CD4-positive, alpha-beta T cell treated with Interleukin-6 for 4 hours (primary cell): ENCODE measurements around the gene PPDPF.

ENCODE experiments used
- DNase-seq: peaks from one replicate; pipeline ENCODE4 v3.0.0-alpha.2; 2020; ENCODE audit warnings: mixed read lengths

PPDPF gene

DNA sequence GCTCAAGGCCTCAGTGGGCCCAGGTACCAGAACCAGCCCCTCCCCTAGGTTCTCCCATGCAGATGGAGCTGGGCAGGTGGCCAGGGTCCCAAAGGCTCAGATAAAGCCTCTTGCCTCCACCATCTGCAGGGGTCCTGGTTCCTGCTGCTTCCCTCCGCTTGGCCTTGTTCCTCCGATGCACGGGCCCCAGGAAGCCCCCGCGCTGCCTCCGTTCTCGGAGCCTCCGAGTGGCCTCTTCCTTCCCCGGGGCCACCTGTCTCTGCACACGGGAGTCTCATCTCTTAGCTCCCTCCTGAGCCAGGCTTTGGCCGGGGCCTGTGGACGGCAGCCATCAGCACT is 18.5 kb downstream of the PPDPF start:
- DNase-seq, result no peak

DNA sequence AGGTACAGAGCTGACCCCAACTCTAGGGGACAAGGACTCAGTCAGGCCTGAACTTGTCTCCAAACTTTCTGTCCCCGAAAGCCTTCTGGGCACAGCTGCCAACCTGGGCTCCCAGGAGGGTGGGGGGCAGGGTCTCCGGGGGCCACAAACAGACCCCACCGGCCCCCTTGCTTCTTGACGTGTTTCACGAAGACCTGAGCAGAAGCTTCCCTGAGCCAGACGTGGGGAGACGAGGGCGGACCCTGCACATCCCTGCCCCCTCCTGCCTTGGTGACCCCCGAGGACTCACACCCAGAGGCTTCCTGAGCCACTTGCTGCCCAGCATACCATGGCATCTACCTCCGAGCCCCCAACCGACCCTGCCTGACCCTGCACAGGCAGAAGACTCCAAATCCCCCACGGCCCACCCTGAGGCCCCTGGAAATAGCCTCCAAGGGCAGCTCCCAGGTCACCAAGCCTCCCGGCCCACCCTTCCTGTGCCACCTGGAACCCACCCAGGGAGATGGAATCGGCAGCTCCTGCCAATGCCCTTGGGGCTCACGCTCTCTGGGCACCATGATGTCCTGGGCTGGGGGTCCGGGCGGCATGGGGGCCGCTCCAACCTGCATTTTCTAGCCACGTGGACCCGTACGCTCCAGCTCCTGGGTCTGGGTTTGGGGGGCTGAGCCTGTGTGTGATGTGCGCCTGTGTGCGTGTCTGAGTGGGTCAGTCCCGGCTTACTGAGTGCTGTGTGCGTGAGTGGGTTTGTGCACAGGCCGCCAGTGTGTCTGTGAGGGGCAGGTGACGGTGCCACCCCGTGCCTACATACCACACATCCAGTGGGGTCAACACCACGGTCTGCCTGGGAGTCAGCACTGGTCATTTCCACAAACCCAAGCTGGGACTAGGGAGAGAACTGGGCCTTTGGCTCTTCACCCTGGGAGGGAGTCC is 19.1 kb downstream of the PPDPF start:
- DNase-seq, result no peak

DNA sequence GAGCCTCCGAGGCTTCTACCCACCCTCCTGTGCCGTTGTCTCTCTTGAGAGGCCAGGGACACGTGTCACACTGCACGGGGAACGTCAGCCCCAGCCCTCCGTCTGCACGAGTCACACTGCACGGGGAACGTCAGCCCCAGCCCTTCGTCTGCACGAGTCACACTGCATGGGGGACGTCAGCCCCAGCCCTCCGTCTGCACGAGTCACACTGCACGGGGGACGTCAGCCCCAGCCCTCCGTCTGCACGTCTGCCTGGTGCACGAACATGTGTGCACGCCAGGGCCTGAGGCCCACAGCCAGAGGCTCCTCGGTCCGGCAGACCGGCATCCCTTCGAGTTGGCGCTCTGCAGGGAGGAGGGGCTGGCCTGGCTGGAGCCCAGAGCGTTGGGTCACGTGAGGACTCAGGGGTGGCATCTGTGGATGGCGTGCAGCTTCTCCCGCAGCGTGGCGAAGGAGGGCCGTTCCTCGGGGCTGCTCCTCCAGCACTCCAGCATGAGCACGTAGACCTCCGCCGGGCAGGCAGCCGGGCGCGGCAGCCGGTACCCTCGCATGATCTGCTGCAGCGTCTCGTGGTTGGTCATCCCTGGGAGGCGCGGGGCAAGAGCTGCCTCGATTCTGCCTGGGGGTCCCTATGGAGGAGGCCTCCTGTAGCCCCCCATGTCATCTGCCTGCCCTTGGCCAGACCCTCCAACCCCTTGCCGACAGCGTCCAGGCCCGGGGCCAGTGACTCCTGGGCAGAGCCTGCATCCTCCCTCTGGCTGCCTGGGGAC is 20.0 kb downstream of the PPDPF start:
- DNase-seq, result no peak

DNA sequence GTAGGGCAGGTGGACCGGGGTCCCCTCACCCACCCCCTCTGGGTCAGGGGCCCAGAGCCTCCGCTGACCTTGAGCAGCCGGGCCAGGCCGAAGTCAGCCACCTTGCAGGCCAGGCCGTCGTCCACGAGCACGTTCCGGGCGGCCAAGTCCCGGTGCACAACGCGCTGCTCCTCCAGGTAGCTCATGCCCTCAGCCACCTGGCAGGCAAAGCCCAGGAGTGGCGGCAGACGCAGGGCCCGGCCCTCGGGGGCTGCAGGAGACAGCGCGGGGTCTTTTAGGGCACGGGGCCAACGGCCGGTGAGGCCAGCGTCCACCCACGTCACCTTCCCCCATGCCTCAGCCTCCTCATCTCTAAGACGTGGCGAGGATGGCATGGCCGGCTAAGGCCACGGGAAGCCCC is 20.8 kb downstream of the PPDPF start:
- DNase-seq, result no peak

DNA sequence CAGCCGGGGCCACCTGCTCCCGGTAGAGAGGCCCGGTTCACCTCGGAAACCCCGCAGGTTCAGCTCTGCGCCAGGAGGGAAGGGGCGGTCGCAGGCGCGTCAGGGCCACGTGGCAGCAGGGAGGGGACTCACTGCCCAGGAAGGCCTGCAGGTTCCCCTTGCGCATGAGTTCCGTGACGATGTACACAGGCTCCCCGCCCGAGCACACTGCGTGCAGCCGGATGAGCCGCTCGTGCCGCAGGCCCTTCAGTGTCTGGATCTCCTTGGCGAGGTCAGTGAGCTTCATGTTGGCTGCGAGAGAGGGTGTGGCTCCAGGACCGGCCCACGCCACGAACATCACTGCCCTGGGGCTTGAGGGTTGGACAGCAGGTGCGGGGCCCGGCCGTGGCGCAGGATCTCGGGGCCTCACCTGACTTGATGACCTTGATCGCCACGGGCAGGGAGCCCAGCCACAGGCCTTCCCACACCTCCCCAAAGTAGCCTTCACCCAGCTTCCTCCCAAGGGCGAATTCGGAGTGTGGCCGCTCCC is 21.5 kb downstream of the PPDPF start:
- no peak for DNase-seq

DNA sequence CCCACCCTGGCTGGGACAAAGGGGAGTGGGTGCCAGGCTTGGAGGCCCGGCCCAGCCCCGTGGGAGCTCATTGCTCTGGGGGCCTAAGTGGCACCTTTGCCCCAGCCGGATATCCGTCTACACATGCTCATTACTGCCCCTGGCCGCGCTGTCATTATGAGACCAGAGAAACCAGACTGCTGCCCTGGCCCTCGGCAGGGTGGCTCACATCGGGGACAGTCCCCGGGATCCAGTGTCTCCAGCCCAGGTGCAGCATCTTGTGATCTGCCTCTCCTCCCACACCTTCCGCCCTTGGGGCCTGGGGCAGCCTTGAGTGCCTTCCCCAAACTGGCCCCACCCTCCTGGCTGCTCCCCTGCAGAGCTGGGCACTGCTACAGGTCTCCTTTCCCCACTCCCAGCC is 22.1 kb downstream of the PPDPF start:
- DNase-seq, result no peak

DNA sequence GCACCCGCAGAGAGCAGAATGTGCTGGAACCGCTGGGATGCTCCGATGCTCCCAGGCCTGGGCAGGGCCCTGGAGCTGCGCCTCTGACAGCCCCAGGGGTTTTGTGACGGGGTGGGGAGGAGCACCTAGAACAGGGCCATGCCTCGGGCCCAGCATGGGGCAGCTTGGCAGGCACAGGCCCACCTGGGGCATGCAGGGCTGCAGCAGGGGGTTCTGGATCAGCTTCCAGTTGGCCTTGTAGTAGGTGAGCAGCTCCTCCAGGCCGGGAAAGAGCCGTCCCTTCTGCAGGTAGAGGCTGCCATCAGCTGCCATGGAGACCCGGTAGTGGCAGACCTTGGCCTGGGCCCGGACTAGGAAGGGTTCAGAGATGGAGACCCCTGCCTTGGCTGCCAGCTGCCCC is 22.6 kb downstream of the PPDPF start:
- no peak for DNase-seq

DNA sequence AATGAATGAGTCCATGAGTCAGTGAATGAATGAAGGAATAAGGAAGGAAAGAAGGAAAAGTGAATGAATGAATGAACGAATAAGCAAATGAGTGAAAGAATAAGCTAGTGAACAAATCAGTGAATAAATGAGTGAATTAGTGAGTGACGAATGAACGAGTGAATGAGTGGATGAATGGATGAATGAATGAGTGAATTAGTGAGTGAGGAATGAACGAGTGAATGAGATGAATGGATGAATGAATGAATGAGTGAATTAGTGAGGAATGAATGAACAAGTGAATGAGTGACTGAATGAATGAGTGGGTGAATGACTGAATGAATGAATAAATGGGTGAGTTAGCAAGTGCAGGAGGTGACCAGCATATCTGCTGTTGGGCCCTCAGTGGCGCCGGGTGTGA is 23.2 kb downstream of the PPDPF start:
- DNase-seq, result no peak

DNA sequence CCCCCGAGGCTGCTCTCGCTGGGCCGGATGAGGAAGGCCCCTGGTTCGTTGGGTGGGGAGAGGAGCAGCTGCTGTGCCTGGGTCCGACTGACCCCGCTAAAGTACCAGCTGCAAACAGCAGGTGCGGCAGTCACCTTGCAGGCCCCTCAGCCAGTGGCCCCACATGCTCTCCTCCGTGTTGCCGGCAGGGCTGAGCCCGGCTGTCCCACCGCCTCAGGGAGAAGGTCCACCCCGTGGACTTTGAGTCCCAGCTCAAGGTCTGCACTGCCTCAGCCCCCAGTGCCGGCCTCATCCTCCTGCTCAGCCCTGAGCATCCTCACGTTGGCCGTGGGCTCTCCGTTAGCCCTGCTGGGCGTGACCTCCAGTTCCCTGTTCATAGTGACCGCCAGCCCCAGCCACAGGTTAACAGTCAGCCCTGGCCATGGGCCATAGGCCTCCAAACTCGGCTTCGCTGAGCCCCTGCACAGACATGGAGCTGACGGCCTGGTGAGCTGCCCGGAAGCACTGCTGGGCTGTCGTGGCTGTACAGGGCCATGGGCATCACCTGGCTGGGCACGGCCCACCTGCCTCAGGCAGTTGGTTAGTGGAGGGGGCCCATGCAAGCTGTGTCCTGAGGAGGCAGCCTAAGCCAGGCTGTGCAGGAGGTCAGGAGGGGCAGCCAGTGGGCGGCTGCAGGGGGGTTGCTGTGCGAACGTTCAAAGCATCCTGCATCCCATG is 23.8 kb downstream of the PPDPF start:
- no peak for DNase-seq

DNA sequence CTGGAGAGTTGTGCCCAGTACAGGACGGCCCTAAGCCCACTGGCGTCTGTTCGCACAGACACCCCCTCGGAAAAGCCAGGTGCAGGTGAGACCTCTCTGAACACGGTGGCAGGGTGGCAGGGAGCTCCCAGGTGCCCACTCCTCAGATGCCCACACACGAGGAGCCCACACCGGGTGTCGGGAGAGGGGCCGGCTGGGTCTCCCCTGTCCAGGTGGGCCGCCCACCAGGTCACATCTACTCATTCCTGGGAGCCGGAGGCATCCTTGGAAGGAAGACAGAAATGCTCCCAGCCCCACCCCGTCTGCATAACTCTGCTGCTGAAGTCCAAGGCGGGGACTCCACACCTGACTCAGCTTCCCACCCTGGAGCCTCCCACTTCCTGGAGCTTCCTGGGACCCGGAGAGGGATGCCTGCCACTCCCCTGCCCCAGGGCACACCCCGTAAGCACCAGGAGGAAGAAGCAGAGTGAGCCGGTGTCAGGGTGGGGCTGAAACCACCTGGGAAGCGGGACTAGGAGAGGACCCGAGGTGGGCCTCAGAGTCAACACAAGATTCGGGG is 24.5 kb downstream of the PPDPF start:
- DNase-seq, result no peak

DNA sequence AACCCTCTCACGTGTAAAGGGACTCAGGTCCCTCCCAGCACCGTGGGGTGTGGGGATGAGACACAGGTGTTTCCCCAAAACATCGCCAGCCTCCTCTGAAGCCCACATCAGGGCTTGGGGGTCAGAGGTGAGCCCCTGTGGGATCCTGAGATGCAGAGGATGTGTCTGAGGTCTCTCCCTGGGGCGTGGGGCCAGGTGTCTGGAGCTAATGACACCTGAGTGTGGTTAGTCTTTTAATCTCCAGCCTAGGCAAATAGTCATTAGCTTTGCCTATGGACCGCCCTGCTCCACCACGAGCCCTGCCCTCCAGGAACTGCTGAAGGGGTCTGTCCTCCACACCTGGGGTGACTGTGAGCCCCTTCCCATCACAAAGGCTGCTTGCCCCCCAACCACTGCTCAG is 25.2 kb downstream of the PPDPF start:
- no peak for DNase-seq

DNA sequence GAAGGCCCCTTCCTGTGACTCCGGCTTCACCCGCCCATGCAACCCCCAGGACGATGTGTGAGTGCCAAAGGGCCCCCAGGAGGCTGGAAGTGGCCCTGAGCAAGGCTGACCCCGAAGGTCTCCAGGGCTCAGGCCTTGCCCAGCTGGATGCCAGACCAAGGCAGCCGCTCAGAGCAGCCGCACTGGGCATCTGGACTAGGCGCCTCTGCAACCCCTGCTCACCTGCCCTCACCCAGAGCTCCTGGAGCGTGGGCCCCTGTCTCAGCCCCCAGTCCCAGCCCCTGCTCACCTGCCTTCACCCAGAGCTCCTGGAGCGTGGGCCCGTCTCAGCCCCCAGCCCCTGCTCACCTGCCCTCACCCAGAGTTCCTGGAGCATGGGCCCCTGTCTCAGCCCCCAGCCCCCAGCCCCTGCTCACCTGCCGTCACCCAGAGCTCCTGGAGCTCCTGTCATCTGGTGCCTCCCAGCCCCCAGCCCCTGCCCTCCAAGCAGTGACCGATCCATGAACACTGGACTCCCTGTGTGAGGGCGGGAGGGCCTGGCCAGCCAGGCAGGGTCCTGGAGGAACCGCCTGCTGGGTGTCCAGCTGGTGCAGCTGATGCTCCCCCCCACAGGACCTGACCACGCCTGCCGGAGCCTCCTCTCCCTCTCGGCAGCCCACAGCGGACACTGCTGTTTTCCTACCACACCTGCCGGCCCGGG is 25.8 kb downstream of the PPDPF start:
- no peak for DNase-seq

DNA sequence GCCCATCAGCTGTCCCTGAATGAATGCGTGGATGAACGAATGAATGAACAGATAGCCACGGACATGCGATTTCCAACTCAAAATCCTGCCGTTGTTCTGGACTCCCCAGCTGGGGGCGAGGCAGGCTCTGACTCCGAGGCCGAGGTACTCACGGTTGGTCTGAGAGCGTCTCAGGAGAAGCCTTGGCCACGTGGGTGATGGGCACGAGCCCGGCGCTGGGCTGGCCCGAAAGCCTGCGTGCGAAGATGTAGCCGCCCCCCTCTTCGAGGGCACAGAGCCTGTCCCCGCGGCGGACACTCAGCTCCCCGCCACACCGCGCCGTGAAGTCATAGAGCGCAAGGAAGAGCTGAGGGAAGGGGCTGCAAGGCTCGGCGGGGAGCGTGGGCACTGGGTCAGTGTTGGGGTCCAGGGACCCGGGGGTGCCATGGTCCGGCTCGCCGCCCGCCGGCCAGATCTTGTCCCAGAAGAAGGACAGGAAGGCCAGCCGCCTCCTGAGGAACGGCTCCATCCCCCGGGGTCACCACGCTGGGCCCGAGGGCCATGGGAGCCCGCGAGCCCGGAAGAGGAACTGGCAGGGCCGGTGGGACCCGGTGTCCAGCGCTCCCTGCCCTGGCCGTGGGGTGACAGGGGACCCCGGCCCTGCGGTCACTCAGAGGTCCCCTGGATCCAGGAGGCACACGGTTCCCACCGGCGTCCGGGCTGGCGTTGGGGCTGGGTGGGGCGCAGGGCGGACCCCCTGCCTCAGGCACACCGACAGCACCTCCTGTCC is 26.6 kb downstream of the PPDPF start:
- no peak for DNase-seq

DNA sequence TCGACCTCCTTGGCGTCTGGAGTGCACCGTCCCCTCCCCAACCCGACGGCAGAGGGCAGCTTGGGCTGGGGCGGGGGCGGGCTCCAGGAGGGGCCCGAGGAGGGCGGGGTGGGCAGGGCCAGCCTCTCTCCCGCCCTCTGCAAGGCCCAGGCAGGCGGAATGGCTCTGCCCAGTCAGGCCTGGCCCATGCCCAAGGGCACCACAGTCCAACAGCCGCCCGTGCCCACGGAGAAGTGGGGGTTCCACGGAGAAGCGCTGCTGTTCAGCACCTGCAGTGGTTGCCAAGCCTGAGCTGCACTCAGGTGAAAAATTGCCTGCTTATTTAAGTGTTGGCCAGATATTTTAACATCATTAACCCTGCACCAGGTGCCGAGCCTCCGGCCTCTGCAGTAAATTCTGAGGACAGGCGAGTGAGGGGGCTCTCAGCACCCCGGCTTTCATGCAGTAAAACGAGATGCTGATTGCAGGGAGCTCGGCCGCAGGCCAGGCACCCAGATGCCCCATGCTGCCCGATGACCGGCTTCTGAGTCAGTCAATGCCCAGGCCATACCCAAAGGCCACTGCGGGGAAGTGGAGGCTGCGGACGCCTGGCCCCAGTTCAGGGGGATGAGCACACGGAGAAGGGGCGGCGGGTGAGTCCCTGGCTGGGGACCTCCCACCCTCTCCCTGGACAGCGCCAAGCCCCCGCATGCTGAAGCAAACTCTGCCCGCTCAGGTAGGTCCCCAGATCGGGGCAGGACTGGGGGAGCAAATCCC is 27.3 kb downstream of the PPDPF start, which contains the start of gene SRMS:
SRMS (minus strand) TSS at position 25 of the 756 bp plus-strand sequence. CDS start 286 bp downstream, outside the sequence.
- no peak for DNase-seq

DNA sequence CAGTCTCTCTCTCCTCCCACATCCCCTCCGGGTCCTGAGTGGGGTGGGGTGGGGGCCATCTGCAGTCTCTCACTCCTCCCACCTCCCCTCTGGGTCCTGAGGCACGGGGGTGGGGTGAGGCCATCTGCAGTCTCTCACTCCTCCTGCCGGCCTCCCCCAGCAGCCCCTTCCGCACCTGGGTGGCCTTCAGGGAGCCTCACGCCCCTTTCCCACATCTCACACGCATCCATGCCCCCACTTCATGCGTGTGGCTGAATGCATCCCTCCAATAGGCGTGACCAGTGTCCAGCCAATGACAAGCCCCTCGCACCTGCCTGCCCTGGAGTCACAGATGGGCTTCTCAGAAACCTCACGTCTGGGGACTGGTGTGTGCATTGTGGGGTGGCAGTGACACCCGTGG is 28.0 kb downstream of the PPDPF start:
- no peak for DNase-seq

DNA sequence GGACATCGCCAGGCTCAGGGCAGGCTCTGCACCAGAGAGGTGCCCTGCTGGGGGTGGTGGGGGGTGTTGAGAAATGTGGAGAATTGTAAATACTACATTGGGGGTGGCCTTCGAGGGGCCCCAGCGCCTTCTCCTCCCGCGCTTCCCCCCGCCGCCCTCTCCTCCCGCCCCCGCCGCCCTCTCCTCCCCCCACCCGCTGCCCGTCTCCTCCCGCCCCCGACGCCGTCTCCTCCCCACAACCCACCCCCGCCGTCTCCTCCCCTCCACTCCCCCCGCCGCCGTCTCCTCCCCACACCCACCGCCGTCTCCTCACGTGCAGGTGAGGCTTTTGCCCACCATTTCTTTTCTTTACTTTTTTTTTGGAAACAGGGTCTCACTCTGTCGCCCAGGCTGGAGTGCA is 28.5 kb downstream of the PPDPF start:
- no peak for DNase-seq

DNA sequence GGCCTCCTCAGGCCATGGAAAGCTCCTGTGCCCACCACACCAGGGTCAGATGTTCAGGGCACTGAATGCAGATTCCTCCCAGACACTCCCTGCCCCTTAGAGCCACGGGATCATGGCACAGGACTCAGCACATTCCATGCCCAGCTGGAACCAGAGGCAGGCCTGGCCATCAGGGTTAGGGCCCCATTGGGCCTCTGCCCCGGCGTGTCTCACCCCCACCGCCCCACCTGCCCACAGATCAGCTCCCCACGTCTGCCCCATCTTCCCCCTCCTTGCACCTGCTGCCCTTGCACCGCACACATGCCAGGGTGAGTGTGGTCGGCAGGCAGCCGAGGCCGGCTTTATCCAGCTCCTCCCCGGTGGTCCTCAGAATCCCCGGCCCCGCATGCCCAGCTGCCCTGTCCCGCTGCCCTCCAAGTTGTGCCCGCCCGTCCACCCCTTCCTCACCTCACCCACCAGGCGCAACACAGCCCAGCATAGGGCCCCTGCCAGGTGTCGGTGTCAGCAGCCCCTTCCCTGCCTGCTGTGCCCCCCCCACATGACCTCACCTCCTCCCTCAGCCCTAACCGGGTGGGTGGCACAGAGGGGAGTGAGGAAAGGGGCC is 29.2 kb downstream of the PPDPF start:
- DNase-seq, result no peak

DNA sequence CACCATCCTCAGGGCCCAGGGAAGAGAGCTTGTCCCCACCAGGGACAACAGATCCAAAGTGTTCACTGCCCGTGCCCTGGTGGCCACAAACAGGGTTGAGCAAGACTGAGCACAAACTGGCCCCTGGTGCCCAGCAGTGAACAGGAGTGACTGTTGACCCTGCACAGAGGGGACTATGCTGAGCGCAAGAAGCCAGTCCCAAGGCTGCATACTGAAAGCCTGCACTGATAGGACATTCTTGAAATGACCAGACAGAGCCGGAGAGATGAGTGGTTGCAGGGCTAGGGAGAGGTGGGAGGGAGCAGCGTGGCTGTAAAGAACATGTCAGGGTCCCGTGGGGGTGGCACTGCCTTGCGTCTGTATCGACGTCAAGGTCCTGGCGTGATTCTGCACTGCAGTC is 30.5 kb downstream of the PPDPF start:
- no peak for DNase-seq

DNA sequence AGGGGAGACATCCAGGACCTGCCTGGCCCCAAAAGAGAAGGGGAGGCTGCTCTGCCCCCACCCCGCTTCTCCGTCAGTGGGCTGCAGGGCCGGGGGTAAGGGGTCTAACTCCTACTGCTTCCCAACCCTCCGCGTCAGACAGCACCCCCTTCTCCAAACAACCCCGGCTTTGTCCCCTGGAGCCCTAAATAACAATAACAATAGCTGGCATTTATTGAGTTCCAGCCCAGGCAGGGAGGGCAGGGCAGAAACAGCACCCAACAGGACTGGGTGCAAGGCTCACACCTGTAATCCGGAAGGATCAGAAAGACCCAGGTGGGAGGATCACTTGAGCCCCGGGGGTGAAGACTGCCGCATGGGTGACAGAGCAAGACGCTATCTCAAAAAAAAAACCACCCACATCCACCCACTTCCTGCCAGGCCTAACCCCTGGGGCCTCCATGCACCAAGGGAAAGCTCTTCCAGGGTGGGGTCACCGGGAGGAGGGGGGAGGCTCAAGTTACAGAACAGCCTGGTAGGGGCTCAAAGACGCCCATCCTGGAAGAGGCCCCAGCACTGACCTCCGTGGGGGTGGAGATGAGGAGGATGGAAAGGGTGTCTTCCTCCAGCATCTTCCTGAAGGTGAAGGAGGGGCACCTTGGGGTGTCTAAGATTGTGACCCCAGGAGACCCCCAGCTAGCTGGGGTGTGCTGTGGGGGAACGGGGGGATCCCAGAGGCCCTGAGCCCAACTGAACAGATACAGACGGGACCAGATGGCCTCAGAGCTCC is 32.1 kb downstream of the PPDPF start:
- peak; percentile 72 for DNase-seq
